Measurements from ENCODE around the gene ARHGEF7.

DNA sequence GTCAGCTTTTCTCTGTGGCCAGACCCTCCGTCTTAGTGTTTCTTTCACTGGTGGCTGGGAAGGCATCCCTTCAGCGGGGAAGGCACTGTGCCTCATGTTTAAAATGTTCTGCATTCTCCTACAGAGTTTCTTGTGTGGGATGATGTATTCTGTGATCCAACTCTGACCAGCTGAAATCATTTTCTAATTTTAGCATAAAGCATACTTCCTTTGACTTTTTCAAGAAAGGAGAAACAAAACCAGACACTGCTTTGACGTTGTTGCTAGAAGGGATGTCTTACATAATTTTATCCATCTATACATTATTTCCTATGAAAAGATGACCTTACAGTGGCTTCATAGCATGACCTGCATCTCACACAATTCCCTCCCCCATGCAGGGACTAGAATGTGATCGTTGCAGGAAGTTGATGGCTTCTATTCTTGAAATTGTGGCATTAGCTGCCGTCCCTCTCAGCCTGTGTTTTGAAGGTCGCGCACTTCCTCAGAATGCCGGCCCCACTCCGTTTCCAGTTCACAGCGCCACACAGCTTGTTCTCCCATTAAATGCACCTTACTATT, 166.7 kb downstream of the ARHGEF7 start:
- TF ChIP-seq, protein P1, sequence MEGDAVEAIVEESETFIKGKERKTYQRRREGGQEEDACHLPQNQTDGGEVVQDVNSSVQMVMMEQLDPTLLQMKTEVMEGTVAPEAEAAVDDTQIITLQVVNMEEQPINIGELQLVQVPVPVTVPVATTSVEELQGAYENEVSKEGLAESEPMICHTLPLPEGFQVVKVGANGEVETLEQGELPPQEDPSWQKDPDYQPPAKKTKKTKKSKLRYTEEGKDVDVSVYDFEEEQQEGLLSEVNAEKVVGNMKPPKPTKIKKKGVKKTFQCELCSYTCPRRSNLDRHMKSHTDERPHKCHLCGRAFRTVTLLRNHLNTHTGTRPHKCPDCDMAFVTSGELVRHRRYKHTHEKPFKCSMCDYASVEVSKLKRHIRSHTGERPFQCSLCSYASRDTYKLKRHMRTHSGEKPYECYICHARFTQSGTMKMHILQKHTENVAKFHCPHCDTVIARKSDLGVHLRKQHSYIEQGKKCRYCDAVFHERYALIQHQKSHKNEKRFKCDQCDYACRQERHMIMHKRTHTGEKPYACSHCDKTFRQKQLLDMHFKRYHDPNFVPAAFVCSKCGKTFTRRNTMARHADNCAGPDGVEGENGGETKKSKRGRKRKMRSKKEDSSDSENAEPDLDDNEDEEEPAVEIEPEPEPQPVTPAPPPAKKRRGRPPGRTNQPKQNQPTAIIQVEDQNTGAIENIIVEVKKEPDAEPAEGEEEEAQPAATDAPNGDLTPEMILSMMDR (IDR thresholded peaks at IDR 0.05): no peak
- TF ChIP-seq CREM (CRISPR knock-in tag; IDR thresholded peaks at IDR 0.05): no peak
- TF ChIP-seq, protein P2, sequence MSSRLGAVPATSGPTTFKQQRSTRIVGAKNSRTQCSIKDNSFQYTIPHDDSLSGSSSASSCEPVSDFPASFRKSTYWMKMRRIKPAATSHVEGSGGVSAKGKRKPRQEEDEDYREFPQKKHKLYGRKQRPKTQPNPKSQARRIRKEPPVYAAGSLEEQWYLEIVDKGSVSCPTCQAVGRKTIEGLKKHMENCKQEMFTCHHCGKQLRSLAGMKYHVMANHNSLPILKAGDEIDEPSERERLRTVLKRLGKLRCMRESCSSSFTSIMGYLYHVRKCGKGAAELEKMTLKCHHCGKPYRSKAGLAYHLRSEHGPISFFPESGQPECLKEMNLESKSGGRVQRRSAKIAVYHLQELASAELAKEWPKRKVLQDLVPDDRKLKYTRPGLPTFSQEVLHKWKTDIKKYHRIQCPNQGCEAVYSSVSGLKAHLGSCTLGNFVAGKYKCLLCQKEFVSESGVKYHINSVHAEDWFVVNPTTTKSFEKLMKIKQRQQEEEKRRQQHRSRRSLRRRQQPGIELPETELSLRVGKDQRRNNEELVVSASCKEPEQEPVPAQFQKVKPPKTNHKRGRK (CRISPR knock-in tag; IDR thresholded peaks at IDR 0.05; ENCODE audit: borderline replicate concordance): no peak
